ENCODE data around the gene SAMD4A.

The SAMD4A gene

GRCh38 chr14:54565785-54566409 is 1.0 kb upstream of the SAMD4A start:
- DNase-seq (ENCODE audit: low read depth) = peak; percentile 31

DNA sequence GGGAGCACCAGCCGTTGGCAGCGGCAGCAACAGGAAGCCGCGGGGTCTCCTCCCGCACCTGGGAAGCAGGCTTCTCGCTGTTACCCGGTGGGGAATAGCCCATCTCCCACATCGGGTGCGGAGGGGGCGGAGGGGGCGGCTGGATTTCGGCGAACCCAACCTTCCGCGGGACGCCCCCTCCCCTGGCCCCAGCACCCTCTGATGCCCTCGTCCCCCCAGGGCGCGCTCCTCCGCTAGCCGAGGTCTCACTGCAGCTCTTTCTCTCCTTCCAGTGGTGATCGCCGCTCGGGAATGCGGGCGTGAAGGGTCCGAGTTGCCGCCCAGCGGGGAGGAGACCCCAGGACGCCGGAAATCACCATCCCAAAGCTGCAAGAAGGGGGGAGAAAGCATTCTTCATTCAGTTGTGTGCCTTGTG is 303 bp downstream of the SAMD4A start:
- DNase-seq (ENCODE audit: low read depth) = peak; percentile 1

GRCh38 chr14:54567639-54568561 is 972 bp downstream of the SAMD4A start:
- peak; percentile 2 for DNase-seq (ENCODE audit: low read depth)

- DNase-seq (ENCODE audit: low read depth) = no peak
Measured at GRCh38 chr14:54568821-54569595, 2.1 kb downstream of the SAMD4A start.

- no peak for DNase-seq (ENCODE audit: low read depth)
Measured at GRCh38 chr14:54570047-54570446, 3.1 kb downstream of the SAMD4A start.

GRCh38 chr14:54570631-54571415 is 3.9 kb downstream of the SAMD4A start:
- no peak for DNase-seq (ENCODE audit: low read depth)

DNA sequence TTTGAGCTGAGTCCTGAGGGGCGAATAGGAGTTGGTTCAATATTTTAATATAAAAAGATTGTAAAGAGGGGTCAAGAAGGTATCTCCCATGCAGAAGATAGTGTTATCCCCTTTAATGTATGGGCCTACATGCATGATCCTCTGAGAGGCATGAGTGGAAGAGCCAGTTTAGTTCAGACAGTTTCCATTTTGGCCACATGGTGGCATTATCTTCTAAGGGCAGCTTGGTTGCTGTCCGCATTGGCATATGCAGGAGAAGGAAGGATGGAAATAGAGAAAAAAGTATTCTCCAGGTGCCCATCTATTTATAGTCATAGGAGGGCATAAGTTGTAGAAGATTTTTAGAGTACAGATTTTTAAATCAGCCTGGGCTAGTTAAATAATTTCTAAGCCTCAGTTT is 5.4 kb downstream of the SAMD4A start:
- no peak for DNase-seq (ENCODE audit: low read depth)

- no peak for DNase-seq (ENCODE audit: low read depth)
Measured at GRCh38 chr14:54574528-54574927, 7.6 kb downstream of the SAMD4A start.

DNA sequence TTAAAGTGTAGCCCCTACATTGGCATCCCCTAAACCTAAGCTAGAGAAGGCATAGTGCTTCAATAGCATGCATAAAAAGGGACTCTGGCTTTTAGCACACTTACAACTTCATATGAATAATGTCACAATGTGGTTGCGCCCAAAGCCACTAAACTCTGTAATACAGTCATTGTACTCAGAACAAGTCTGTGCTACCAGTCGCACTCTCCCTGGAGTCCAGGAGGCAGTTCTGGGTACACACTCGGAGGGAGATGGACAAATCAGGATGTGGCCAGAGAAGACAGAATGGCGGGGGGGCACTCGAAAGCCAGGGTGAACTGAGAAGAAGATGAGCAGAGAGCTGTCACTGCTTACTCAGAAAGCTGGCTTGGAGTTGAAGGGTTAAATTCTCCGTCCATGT is 10.6 kb downstream of the SAMD4A start:
- no peak for DNase-seq (ENCODE audit: low read depth)

DNA sequence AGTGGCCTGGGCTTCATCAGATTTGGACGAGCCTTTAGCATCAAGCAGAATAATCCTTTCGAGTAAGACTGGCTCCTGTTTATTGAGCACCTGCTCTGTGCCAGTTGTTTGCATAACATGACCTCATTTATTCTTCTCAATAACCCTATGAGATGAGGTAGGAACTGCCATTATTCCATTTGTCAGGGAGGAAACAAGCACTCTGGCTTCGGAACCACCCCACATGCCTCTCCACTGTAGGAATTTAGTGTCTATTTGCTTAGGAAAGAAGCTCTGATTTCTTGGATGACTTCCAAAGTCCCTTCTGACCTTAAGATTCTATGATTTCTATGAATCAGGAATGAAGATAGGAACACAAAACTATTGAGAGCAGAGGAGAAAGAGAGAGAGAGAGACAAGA is 11.0 kb downstream of the SAMD4A start:
- no peak for DNase-seq (ENCODE audit: low read depth)

GRCh38 chr14:54579621-54580020 is 12.7 kb downstream of the SAMD4A start:
- no peak for DNase-seq (ENCODE audit: low read depth)

DNA sequence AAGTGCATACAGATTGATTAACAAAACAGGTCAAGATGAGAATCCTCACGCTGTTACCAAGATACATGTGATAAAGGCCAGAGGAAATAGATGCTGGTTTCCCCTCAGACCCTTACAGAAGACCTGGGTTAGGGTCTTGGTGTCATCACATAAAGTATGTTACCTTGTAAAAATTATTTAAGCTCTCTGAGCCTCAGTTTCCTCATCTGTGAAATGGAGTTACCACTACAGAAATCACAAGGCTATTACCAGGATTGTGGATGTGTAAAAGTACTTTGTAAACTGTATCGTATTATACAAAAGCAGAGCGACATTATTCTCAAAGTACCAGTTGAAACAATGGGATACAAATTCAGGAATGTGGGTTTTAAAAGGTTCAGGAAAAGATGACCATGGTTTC is 14.0 kb downstream of the SAMD4A start:
- no peak for DNase-seq (ENCODE audit: low read depth)

DNA sequence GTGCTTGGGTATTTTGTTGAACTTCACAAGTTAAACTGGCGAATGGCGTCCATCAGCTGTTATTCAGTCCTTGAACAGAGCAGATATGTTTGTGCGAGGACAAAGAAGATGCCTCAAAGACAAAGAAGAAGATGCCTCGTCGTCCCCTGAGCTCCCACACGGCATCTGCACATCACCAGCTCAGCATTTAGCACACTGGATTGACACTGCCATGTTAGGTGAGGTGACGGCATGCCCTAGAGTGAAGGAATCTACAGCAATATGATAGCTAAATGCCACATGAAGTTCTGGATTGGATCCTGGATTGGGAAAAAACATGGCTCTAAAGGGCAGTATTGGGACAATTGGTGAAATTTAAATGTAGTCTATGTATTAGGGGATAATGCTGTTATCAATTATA is 15.4 kb downstream of the SAMD4A start:
- no peak for DNase-seq (ENCODE audit: low read depth)

DNA sequence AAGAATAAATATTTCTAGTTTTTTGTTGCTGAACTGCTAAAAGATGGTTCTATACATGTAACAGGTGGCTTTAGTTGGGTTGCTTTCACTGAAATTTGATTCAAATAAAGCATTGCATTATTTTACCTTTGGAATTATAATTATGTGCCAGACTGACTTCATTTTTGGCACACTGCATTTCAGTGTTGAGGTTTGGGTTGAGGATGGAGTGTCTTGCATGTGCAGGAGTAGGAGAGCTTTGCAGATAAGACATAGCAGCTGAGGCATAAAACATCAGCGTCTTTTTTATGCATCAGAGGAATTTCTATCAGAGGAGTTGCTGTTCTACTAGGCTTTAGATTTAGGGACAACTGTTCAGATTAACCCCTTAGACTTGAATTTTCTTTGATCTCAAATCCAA is 17.2 kb downstream of the SAMD4A start:
- DNase-seq (ENCODE audit: low read depth) = no peak

GRCh38 chr14:54585214-54585613 is 18.3 kb downstream of the SAMD4A start:
- no peak for DNase-seq (ENCODE audit: low read depth)

GRCh38 chr14:54589076-54589475 is 22.1 kb downstream of the SAMD4A start:
- DNase-seq (ENCODE audit: low read depth) = no peak

- DNase-seq (ENCODE audit: low read depth) = no peak
Measured at GRCh38 chr14:54589843-54590242, 22.9 kb downstream of the SAMD4A start.

DNA sequence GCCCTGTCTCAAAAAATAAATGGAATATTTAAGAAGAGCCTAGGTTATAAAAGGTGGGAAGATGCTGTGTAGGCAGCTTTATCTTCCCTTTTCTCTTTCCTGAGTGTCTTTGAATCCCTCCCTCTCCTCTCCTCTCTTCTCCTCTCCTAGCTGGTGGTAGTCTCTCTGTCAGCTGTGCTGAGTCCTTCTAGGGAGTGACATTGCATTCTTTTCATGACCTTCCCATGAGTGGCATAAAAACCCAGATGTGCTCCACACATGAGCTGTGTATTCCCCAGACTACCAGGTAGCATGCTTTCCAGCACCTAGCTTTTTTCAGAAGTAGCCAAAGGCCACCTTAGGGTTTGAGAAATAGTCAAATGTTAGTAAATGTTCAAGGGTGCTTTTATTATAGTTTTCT is 23.6 kb downstream of the SAMD4A start:
- DNase-seq (ENCODE audit: low read depth) = no peak

DNA sequence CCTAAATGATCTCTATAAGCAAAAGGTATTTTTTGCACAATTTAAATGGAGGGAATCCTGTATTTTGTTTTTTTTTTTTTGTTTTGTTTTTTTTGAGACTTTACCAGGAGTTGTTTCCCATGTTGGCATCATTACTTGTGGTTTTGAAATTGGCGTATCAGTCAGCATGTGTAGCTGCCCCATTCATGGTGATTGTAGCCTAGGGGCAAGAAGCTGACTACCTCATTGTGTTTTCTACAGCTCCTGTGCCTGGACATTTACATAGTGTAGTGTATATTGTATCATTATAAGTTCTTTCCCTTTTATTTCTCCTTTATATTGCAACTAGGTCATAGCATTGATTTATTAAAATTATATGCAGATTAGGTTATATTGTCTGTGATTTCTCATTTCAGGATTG is 24.5 kb downstream of the SAMD4A start:
- no peak for DNase-seq (ENCODE audit: low read depth)

DNA sequence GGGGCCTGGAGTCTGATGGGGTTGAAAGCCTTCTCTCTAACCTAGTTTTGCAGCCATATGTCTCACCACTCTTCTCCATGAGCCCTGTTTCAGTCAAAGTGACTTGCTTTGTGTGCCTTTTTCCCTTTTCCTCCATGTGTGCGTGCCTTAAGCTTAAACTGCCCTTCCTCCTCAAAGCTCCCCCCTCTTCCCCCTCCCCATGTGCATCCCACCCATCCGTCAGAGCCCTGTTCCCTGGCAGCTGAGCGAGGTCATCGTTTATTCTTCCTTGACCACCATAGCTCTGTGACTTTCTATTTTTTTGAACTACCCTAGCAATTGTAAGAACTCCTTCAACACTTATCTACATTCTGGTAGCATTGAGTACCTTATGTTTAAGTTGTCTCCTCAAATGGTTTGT is 24.9 kb downstream of the SAMD4A start:
- no peak for DNase-seq (ENCODE audit: low read depth)

GRCh38 chr14:54593860-54594259 is 26.9 kb downstream of the SAMD4A start:
- no peak for DNase-seq (ENCODE audit: low read depth)

GRCh38 chr14:54594537-54594936 is 27.6 kb downstream of the SAMD4A start:
- DNase-seq (ENCODE audit: low read depth) = no peak

All from stimulated activated CD8-positive, alpha-beta memory T cell treated with anti-CD3 and anti-CD28 coated beads, Interleukin-15, amount 100 ng/mL, for 24 hours (primary cell).